GM12891 (cell line): ENCODE measurements around the gene NMT1.

ENCODE experiments used
- PAX5 ChIP-seq: IDR thresholded peaks from 2 replicates; pipeline ENCODE4 v1.6.1; 2011; ENCODE audit warnings: low read length, moderate library complexity, mild to moderate bottlenecking; ENCODE audit not compliant: insufficient read depth, severe bottlenecking
- POLR2A ChIP-seq: IDR thresholded peaks from 2 replicates; pipeline ENCODE4 v1.6.1; 2011; ENCODE audit warnings: low read depth, low read length, control low read depth
- POLR2AphosphoS5 ChIP-seq: IDR thresholded peaks from 2 replicates; pipeline ENCODE4 v1.6.1; 2011; ENCODE audit warnings: low read depth, low read length, control low read depth
- SPI1 ChIP-seq: IDR thresholded peaks from 2 replicates; pipeline ENCODE4 v1.6.1; 2011; ENCODE audit warnings: low read depth, low read length, control low read depth
- TAF1 ChIP-seq: IDR thresholded peaks from 2 replicates; pipeline ENCODE4 v1.6.1; 2011; ENCODE audit warnings: low read depth, low read length, control low read depth

GRCh38 chr17:45061606-45062205, 589 bp downstream of the NMT1 start:
- TF ChIP-seq POLR2A (no peak; the same call in 1 of the 2 replicates), POLR2AphosphoS5 (no peak), TAF1 (no peak), SPI1 (no peak), PAX5 (no peak)
